Activated CD4-positive, alpha-beta T cell treated with anti-CD3 and anti-CD28 coated beads, Interleukin-10, Interleukin-2, amounts not matched to agents 100 ng/mL and 50 ng/mL, durations not matched to agents 16 hours and 8 hours (primary cell): ENCODE measurements around the gene SACM1L.
"Not testable (repeated sequence)": the region's sequence is repeated elsewhere in the genome, so short reads cannot be mapped to it uniquely, and the experiment has no call there.

Source experiments
- DNase-seq: peaks from one replicate; pipeline ENCODE4 v3.0.0-alpha.2; 2020

SACM1L gene

GRCh38 chr3:45667569-45667934 is 21.6 kb upstream of the SACM1L start:
- DNase-seq: no peak

GRCh38 chr3:45670436-45670835 is 18.8 kb upstream of the SACM1L start:
- no peak for DNase-seq

- no peak for DNase-seq
These were observed 18.2 kb upstream of the SACM1L start for GRCh38 chr3:45670991-45671390.

- no peak for DNase-seq
These were observed 15.9 kb upstream of the SACM1L start for GRCh38 chr3:45673273-45673672.

- DNase-seq: no peak
These were observed 12.7 kb upstream of the SACM1L start for GRCh38 chr3:45676325-45677032.

GRCh38 chr3:45677033-45677446 is 12.2 kb upstream of the SACM1L start:
- DNase-seq: peak; percentile 68

- no peak for DNase-seq
These were observed 11.4 kb upstream of the SACM1L start for GRCh38 chr3:45677841-45678240.

- DNase-seq: no peak
These were observed 9.4 kb upstream of the SACM1L start for GRCh38 chr3:45679805-45680204.

GRCh38 chr3:45681221-45681620 is 8.0 kb upstream of the SACM1L start:
- DNase-seq: no peak

- DNase-seq: no peak
These were observed 7.3 kb upstream of the SACM1L start for GRCh38 chr3:45681846-45682245.

- no peak for DNase-seq
These were observed 6.9 kb upstream of the SACM1L start for GRCh38 chr3:45682311-45682710.

GRCh38 chr3:45682786-45683185 is 6.4 kb upstream of the SACM1L start:
- no peak for DNase-seq

- no peak for DNase-seq
These were observed 5.5 kb upstream of the SACM1L start for GRCh38 chr3:45683417-45684326.

- DNase-seq: no peak
These were observed 4.8 kb upstream of the SACM1L start for GRCh38 chr3:45684327-45684892.

- not testable (repeated sequence) for DNase-seq
These were observed 3.5 kb upstream of the SACM1L start for GRCh38 chr3:45685722-45686121.

GRCh38 chr3:45686850-45687249 is 2.3 kb upstream of the SACM1L start:
- DNase-seq: no peak

- DNase-seq: no peak
These were observed 1.4 kb upstream of the SACM1L start for GRCh38 chr3:45687828-45688193.

- peak; percentile 66 for DNase-seq
These were observed 858 bp upstream of the SACM1L start for GRCh38 chr3:45688194-45688881.

- no peak for DNase-seq
These were observed 570 bp downstream of the SACM1L start for GRCh38 chr3:45689787-45690145.

- peak; percentile 73 for DNase-seq
These were observed 1.3 kb downstream of the SACM1L start for GRCh38 chr3:45690336-45691035.

GRCh38 chr3:45691842-45692241 is 2.6 kb downstream of the SACM1L start:
- no peak for DNase-seq

- DNase-seq: no peak
These were observed 3.7 kb downstream of the SACM1L start for GRCh38 chr3:45692866-45693265.
